ENCODE results near the gene SIGLEC12. TPM values are rescaled to one million over a fixed set of nuclear protein-coding genes. Genes with fewer than 3 reads are reported as not detected.
"Not testable (repeated sequence)": the region's sequence is repeated elsewhere in the genome, so short reads cannot be mapped to it uniquely, and the experiment has no call there.

SIGLEC12 gene
- total RNA-seq, 1 experiment from 2014 or later: not detected

DNA sequence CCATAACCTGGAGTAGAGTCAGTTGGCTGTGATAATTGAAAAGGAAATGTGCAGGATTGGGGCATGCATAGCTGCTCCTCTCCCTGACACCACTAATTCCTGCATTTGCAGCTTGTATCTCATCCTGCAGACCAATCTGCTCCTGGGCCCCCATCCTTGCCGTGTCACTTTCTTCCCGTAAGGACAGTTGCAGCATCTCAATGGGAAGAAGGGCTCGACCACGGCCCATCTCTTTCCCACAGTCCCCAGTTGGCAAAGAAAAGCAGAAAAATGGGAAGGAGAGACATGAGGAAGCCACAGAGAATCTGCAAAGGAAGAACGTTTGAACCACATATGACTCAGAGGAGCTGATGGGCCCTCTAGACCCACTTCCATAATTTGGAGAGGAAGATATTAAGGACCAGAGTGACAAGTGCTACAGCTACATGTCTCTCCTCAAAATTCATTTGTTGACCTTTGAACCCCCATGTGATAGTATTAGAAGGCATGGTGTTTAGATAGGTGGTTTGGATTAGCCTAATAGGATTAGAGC is 1.8 kb upstream of the SIGLEC12 start:
- no peak for DNase-seq (ENCODE audit: low spot score)
- Histone ChIP-seq H3K36me3 (ENCODE audit: insufficient read depth, low read length, poor library complexity, severe bottlenecking) (no peaks in the 10 kb centered on the region), H3K4me3 (ENCODE audit: low read depth, low read length, poor library complexity, severe bottlenecking) (no peak overlapping the region), H3K9me3 (ENCODE audit: low read depth, low read length, poor library complexity, severe bottlenecking) (no peaks in the 10 kb centered on the region), H3K27ac (ENCODE audit: low read depth, low read length, poor library complexity, severe bottlenecking) (no peak overlapping the region), H3K4me1 (ENCODE audit: insufficient read depth, low read length, poor library complexity, severe bottlenecking) (no peaks in the 10 kb centered on the region), H3K27me3 (replicated peaks; ENCODE audit: insufficient read depth, low read depth, low read length, poor library complexity) (peaks cover 36% of the 10 kb centered on the region)
- ChIA-PET CTCF (no interaction called here), POLR2A (ENCODE audit: low non-redundant PET) (no interaction called here)
- intact Hi-C loops (cut with micrococcal nuclease; ENCODE audit: unreplicated experiment): no loop called here
- TF ChIP-seq EZH2 (IDR thresholded peaks at IDR 0.05; ENCODE audit: borderline replicate concordance, low read depth, low read length, poor library complexity, severe bottlenecking): no peak
- TF ChIP-seq, protein P1, sequence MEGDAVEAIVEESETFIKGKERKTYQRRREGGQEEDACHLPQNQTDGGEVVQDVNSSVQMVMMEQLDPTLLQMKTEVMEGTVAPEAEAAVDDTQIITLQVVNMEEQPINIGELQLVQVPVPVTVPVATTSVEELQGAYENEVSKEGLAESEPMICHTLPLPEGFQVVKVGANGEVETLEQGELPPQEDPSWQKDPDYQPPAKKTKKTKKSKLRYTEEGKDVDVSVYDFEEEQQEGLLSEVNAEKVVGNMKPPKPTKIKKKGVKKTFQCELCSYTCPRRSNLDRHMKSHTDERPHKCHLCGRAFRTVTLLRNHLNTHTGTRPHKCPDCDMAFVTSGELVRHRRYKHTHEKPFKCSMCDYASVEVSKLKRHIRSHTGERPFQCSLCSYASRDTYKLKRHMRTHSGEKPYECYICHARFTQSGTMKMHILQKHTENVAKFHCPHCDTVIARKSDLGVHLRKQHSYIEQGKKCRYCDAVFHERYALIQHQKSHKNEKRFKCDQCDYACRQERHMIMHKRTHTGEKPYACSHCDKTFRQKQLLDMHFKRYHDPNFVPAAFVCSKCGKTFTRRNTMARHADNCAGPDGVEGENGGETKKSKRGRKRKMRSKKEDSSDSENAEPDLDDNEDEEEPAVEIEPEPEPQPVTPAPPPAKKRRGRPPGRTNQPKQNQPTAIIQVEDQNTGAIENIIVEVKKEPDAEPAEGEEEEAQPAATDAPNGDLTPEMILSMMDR (conservative IDR thresholded peaks at IDR 0.05; ENCODE audit: low read depth, low read length): no peak
- BruUV-seq (replicated peaks): no TSS peak

DNA sequence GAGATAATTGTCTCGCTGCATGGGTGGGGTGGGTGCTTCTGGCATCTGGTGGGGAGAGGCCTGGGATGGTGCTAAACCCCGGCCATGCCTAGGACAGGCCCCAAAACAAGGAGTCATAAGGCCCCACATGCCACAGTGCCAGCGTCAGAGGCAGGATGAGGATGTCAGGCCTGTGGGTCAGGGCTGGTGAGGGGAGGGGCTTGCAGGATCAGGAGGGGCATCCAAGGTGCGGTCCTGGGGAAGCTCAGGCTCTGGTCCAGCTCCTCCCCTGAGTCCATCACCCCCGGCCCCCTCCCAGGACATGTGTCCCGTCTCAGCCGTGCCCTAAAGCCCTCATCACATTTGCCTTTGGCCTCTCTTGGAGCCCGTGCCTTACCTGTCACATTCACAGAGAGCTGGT is 669 bp downstream of the SIGLEC12 start:
- intact Hi-C loops (cut with micrococcal nuclease; ENCODE audit: unreplicated experiment); H3K36me3 ChIP-seq (ENCODE audit: insufficient read depth, low read length, poor library complexity, severe bottlenecking); BruUV-seq (replicated peaks); POLR2A ChIA-PET (ENCODE audit: low non-redundant PET); DNase-seq (ENCODE audit: low spot score); H3K4me1 ChIP-seq (ENCODE audit: insufficient read depth, low read length, poor library complexity, severe bottlenecking); H3K4me3 ChIP-seq (ENCODE audit: low read depth, low read length, poor library complexity, severe bottlenecking); CTCF ChIA-PET; H3K27ac ChIP-seq (ENCODE audit: low read depth, low read length, poor library complexity, severe bottlenecking); H3K9me3 ChIP-seq (ENCODE audit: low read depth, low read length, poor library complexity, severe bottlenecking): not testable (repeated sequence)
- H3K27me3 ChIP-seq (replicated peaks; ENCODE audit: insufficient read depth, low read depth, low read length, poor library complexity): peaks cover 15% of the 10 kb centered on the region

DNA sequence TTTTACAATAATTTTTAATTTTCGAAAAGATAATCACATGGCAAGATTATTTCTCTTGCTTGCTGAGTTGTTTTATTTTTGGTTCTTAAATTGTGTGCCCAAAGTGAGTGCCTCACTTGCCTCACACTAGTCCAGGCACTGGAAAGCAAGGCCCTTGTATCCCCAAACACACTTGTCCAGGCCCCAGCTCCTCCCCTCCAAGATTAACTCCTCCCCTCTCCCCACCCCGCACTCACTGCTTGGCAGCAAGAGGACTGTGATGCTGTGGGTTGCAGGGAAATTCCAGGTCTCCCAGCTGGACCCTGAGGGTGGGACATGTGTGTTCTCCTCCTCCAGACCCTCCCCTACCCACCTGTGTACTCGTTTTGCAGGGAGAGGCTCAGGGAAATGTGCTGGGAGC is 3.9 kb downstream of the SIGLEC12 start:
- Histone ChIP-seq H3K9me3 (ENCODE audit: low read depth, low read length, poor library complexity, severe bottlenecking) (no peaks in the 10 kb centered on the region), H3K27me3 (replicated peaks; ENCODE audit: insufficient read depth, low read depth, low read length, poor library complexity) (peaks cover 17% of the 10 kb centered on the region), H3K36me3 (ENCODE audit: insufficient read depth, low read length, poor library complexity, severe bottlenecking) (no peaks in the 10 kb centered on the region), H3K4me3 (ENCODE audit: low read depth, low read length, poor library complexity, severe bottlenecking) (no peak overlapping the region), H3K27ac (ENCODE audit: low read depth, low read length, poor library complexity, severe bottlenecking) (no peak overlapping the region), H3K4me1 (ENCODE audit: insufficient read depth, low read length, poor library complexity, severe bottlenecking) (no peaks in the 10 kb centered on the region)
- DNase-seq (ENCODE audit: low spot score): no peak
- POLR2A ChIA-PET (ENCODE audit: low non-redundant PET): no interaction called here
- TF ChIP-seq, protein P1 (conservative IDR thresholded peaks at IDR 0.05; ENCODE audit: low read depth, low read length): no peak
- no peak for TF ChIP-seq EZH2 (IDR thresholded peaks at IDR 0.05; ENCODE audit: borderline replicate concordance, low read depth, low read length, poor library complexity, severe bottlenecking)
- CTCF ChIA-PET: no interaction called here
- intact Hi-C loops (cut with micrococcal nuclease; ENCODE audit: unreplicated experiment): no loop called here
- BruUV-seq (replicated peaks): no TSS peak

DNA sequence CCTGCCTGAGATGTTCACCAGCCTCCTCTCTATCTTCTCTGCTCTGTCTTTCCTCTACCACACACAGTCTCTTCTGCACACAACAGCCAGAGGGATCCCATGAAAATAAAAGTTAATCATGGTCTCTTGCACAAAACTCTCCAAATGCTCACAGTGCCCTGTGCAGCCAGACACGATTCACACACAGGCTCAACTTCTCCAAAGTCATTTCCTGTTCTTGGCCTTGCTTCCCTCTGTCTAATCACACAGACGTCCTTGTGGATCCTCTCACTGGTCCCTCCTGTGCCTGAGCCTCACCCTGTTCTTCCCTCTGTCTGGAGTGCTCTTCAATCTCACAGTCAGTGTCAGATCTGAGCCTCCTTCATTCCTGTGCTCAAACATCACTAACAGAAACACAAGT is 7.8 kb downstream of the SIGLEC12 start:
- DNase-seq (ENCODE audit: low spot score): no peak
- H3K27me3 ChIP-seq (replicated peaks; ENCODE audit: insufficient read depth, low read depth, low read length, poor library complexity): peaks cover 47% of the 10 kb centered on the region
- no TSS peak for BruUV-seq (replicated peaks)

More for the DNA sequence above, 7.8 kb downstream of the SIGLEC12 start:
- POLR2A ChIA-PET (ENCODE audit: low non-redundant PET): no interaction called here
- TF ChIP-seq, protein P1 (conservative IDR thresholded peaks at IDR 0.05; ENCODE audit: low read depth, low read length): no peak
- TF ChIP-seq EZH2 (IDR thresholded peaks at IDR 0.05; ENCODE audit: borderline replicate concordance, low read depth, low read length, poor library complexity, severe bottlenecking): no peak
- Histone ChIP-seq H3K9me3 (ENCODE audit: low read depth, low read length, poor library complexity, severe bottlenecking) (no peaks in the 10 kb centered on the region), H3K4me3 (ENCODE audit: low read depth, low read length, poor library complexity, severe bottlenecking) (no peak overlapping the region), H3K36me3 (ENCODE audit: insufficient read depth, low read length, poor library complexity, severe bottlenecking) (no peaks in the 10 kb centered on the region), H3K4me1 (ENCODE audit: insufficient read depth, low read length, poor library complexity, severe bottlenecking) (no peaks in the 10 kb centered on the region), H3K27ac (ENCODE audit: low read depth, low read length, poor library complexity, severe bottlenecking) (no peak overlapping the region)
- CTCF ChIA-PET: no interaction called here
- intact Hi-C loops (cut with micrococcal nuclease; ENCODE audit: unreplicated experiment): no loop called here
